Frontal cortex (tissue), 4 donors: Measurements from ENCODE around the gene PPP2R3B. TPM values are rescaled to one million over a fixed set of nuclear protein-coding genes. Genes with fewer than 3 reads are reported as not detected.
"Not testable (repeated sequence)": the region's sequence is repeated elsewhere in the genome, so short reads cannot be mapped to it uniquely, and the experiment has no call there.

ENCODE experiments used
- DNase-seq, 2 donors: peaks; one replicate each; pipeline ENCODE4 v3.0.0; 2012; ENCODE audit warnings: low spot score in 2 of 2
- FAIRE-seq: peaks from 2 replicates; lab custom pipeline; 2012; peaks lifted over from hg19 to GRCh38; lab: Jason Lieb, UNC
- total RNA-seq: library from RNA; depleted of rRNA; stranded (reverse); fragments of >200 nt; gene quantifications from one replicate; pipeline ENCODE4 v1.2.3, GENCODE V29; 2014
- donor health status: control.
- donor health status: control.
- donor health status: control.

Gene PPP2R3B
- total RNA-seq, 1 donor from 2014 or later: 17.1 TPM

GRCh38 chrX:313546-313945, 73.2 kb downstream of the PPP2R3B start:
- no peak for FAIRE-seq
- no peak for DNase-seq

GRCh38 chrX:312621-313331, 73.9 kb downstream of the PPP2R3B start:
- no peak for FAIRE-seq
- DNase-seq: no peak

- FAIRE-seq (no peak), DNase-seq (no peak)
These were observed 75.3 kb downstream of the PPP2R3B start for GRCh38 chrX:311156-312129.

GRCh38 chrX:310621-311155, 76.0 kb downstream of the PPP2R3B start:
- no peak for FAIRE-seq

GRCh38 chrX:308821-309520, 77.7 kb downstream of the PPP2R3B start:
- no peak for FAIRE-seq
- DNase-seq: no peak

More at GRCh38 chrX:310621-311155, 76.0 kb downstream of the PPP2R3B start:
- DNase-seq: no peak

GRCh38 chrX:307261-308111, 79.2 kb downstream of the PPP2R3B start:
- DNase-seq (no peak), FAIRE-seq (no peak)

GRCh38 chrX:306614-307251, 80.0 kb downstream of the PPP2R3B start:
- DNase-seq, FAIRE-seq: not testable (repeated sequence)

GRCh38 chrX:305781-306613, 80.7 kb downstream of the PPP2R3B start:
- not testable (repeated sequence) for DNase-seq, FAIRE-seq

GRCh38 chrX:302975-303374, 83.7 kb downstream of the PPP2R3B start:
- no peak for FAIRE-seq

GRCh38 chrX:300334-300733, 86.4 kb downstream of the PPP2R3B start:
- FAIRE-seq: no peak
- no peak for DNase-seq

More at GRCh38 chrX:302975-303374, 83.7 kb downstream of the PPP2R3B start:
- no peak for DNase-seq

- no peak for DNase-seq
- FAIRE-seq: no peak
These were observed 87.7 kb downstream of the PPP2R3B start for GRCh38 chrX:298993-299392.

- FAIRE-seq: no peak
- no peak for DNase-seq
These were observed 91.6 kb downstream of the PPP2R3B start for GRCh38 chrX:295136-295535.

- no peak for DNase-seq
- FAIRE-seq: no peak
These were observed 93.5 kb downstream of the PPP2R3B start for GRCh38 chrX:292900-293897.

- DNase-seq (no peak), FAIRE-seq (no peak)
These were observed 95.3 kb downstream of the PPP2R3B start for GRCh38 chrX:291411-291901.

GRCh38 chrX:290476-291166, 96.1 kb downstream of the PPP2R3B start:
- no peak for DNase-seq
- no peak for FAIRE-seq

- no peak for DNase-seq
- FAIRE-seq: no peak
These were observed 98.1 kb downstream of the PPP2R3B start for GRCh38 chrX:288561-288991.
